Measurements from ENCODE around the gene PATZ1.
A peak's percentile ranks its signal among the peaks of the same experiment; 100 is the strongest.
"Not testable (repeated sequence)": the region's sequence is repeated elsewhere in the genome, so short reads cannot be mapped to it uniquely, and the experiment has no call there.

The PATZ1 gene

GRCh38 chr22:31343235-31344191, 2.6 kb downstream of the PATZ1 start:
- peak; percentile 88 for DNase-seq

- DNase-seq, result peak; percentile 33
Measured at GRCh38 chr22:31342389-31343140, 3.6 kb downstream of the PATZ1 start.

- no peak for DNase-seq
Measured at GRCh38 chr22:31341386-31342088, 4.6 kb downstream of the PATZ1 start.

GRCh38 chr22:31340765-31341247, 5.3 kb downstream of the PATZ1 start:
- no peak for DNase-seq

- no peak for DNase-seq
Measured at GRCh38 chr22:31340360-31340759, 5.8 kb downstream of the PATZ1 start.

- no peak for DNase-seq
Measured at GRCh38 chr22:31339148-31339832, 6.9 kb downstream of the PATZ1 start.

GRCh38 chr22:31337178-31337577, 9.0 kb downstream of the PATZ1 start:
- DNase-seq, result no peak

- DNase-seq, result no peak
Measured at GRCh38 chr22:31334329-31334728, 11.8 kb downstream of the PATZ1 start.

GRCh38 chr22:31333641-31334040, 12.5 kb downstream of the PATZ1 start:
- DNase-seq, result no peak

GRCh38 chr22:31332886-31333285, 13.3 kb downstream of the PATZ1 start:
- no peak for DNase-seq

- DNase-seq, result no peak
Measured at GRCh38 chr22:31332010-31332409, 14.1 kb downstream of the PATZ1 start.

- peak; percentile 15 for DNase-seq
Measured at GRCh38 chr22:31329453-31330215, 16.5 kb downstream of the PATZ1 start.

GRCh38 chr22:31329029-31329428, 17.1 kb downstream of the PATZ1 start:
- DNase-seq, result no peak

GRCh38 chr22:31328544-31328960, 17.6 kb downstream of the PATZ1 start:
- DNase-seq, result no peak

- no peak for DNase-seq
Measured at GRCh38 chr22:31327806-31328543, 18.2 kb downstream of the PATZ1 start.

- no peak for DNase-seq
Measured at GRCh38 chr22:31326877-31327276, 19.3 kb downstream of the PATZ1 start.

GRCh38 chr22:31323578-31324550, 22.3 kb downstream of the PATZ1 start:
- DNase-seq, result no peak

- DNase-seq, result no peak
Measured at GRCh38 chr22:31321421-31321820, 24.7 kb downstream of the PATZ1 start.

GRCh38 chr22:31314220-31314619, 31.9 kb downstream of the PATZ1 start:
- not testable (repeated sequence) for DNase-seq

Measured in DMS53 (cell line).